Fibroblast of lung (primary cell): Measurements from ENCODE around the gene IFIT5. TPM values are rescaled to one million over a fixed set of nuclear protein-coding genes. Genes with fewer than 3 reads are reported as not detected.
"Not testable (repeated sequence)": the region's sequence is repeated elsewhere in the genome, so short reads cannot be mapped to it uniquely, and the experiment has no call there.

Experiments
- DNase-seq, 2 donors: peaks; one replicate each; pipeline versions ENCODE4 v3.0.0 to v3.0.0-alpha.2; 2010; ENCODE audit warnings: low read depth in 2 of 2
- H2AFZ ChIP-seq: 2 replicates; pipeline ENCODE4 v1.5.1; 2012; ENCODE audit warnings: low read length, control low read depth, inconsistent platforms
- H3K27ac ChIP-seq: 2 replicates; pipeline ENCODE4 v1.5.1; 2011; ENCODE audit warnings: low read length, control low read depth; ENCODE audit not compliant: insufficient read depth
- H3K27me3 ChIP-seq: 2 replicates; pipeline ENCODE4 v1.5.1; 2011; ENCODE audit warnings: mild to moderate bottlenecking, low read length; ENCODE audit not compliant: control insufficient read depth, insufficient read depth
- H3K36me3 ChIP-seq: 2 replicates; pipeline ENCODE4 v1.5.1; 2011; ENCODE audit warnings: low read length; ENCODE audit not compliant: control insufficient read depth, insufficient read depth
- H3K4me1 ChIP-seq: 2 replicates; pipeline ENCODE4 v1.5.1; 2011; ENCODE audit warnings: low read length; ENCODE audit not compliant: control insufficient read depth, insufficient read depth; ENCODE audit errors: extremely low read depth
- H3K4me2 ChIP-seq: 2 replicates; pipeline ENCODE4 v1.5.1; 2011; ENCODE audit warnings: low read length, control low read depth; ENCODE audit not compliant: insufficient read depth; ENCODE audit errors: extremely low read depth
- H3K4me3 ChIP-seq, 4 experiments: fragments of 200-600 bp in 1 of 4; sonication (generic) in 1 of 4; replicated peaks in 1 of 4; 2 replicates each; pipeline ENCODE4 v1.5.1; 2011 to 2016; ENCODE audit warnings: low read length in 4 of 4, low read depth in 3 of 4, mild to moderate bottlenecking in 3 of 4, control low read depth in 2 of 4, inconsistent platforms in 1 of 4, mixed read lengths in 1 of 4; ENCODE audit not compliant: insufficient read depth in 1 of 4; ENCODE audit errors: control extremely low read depth in 1 of 4
- H3K79me2 ChIP-seq: 2 replicates; pipeline ENCODE4 v1.5.1; 2012; ENCODE audit warnings: mild to moderate bottlenecking, low read length, inconsistent platforms; ENCODE audit not compliant: control insufficient read depth, insufficient read depth
- H3K9ac ChIP-seq: 2 replicates; pipeline ENCODE4 v1.5.1; 2011; ENCODE audit warnings: mild to moderate bottlenecking, low read length, control low read depth; ENCODE audit not compliant: insufficient read depth
- H3K9me3 ChIP-seq: 2 replicates; pipeline ENCODE4 v1.5.1; 2012; ENCODE audit warnings: low read depth, low read length; ENCODE audit not compliant: control insufficient read depth, insufficient read depth
- H4K20me1 ChIP-seq: 2 replicates; pipeline ENCODE4 v1.5.1; 2011; ENCODE audit warnings: low read length; ENCODE audit not compliant: control insufficient read depth, insufficient read depth; ENCODE audit errors: extremely low read depth
- CTCF ChIP-seq, 2 donors: IDR thresholded peaks in 1 of 2; conservative IDR thresholded peaks in 1 of 2; 1 replicate in 1 of 2; 2 replicates in 1 of 2; pipeline ENCODE4 v1.5.1; 2011 to 2012; ENCODE audit warnings: low read length in 2 of 2, control low read depth in 1 of 2, inconsistent platforms in 1 of 2, low read depth in 1 of 2, mild to moderate bottlenecking in 1 of 2
- EZH2 ChIP-seq: IDR thresholded peaks from 2 replicates; pipeline ENCODE4 v1.5.1; 2012; ENCODE audit warnings: low read length, control low read depth, mild to moderate bottlenecking; ENCODE audit errors: missing control alignments
- polyA plus RNA-seq, 2 donors: library from polyadenylated mRNA; depleted of rRNA in 1 of 2; stranded (reverse) in 1 of 2; unstranded in 1 of 2; fragments of >200 nt; gene quantifications; 2 replicates each; pipeline ENCODE4 v1.2.1, GENCODE V29; 2011 to 2012; ENCODE audit warnings: missing spikeins in 1 of 2
- total RNA-seq: library from RNA; depleted of rRNA; stranded (reverse); fragments of >200 nt; gene quantifications from 2 replicates; pipeline ENCODE4 v1.2.1, GENCODE V29; 2014

Gene IFIT5
- total and polyA plus RNA-seq, 2 donors (not counting 1 experiment from before 2014, with no cell fraction given): 23.5 to 32.7 TPM

- Histone ChIP-seq H3K4me2 (no peak overlapping the region), H3K27ac (no peak overlapping the region), H3K4me1 (peaks cover 2% of the 10 kb centered on the region), H3K4me3 (no peak overlapping the region), H4K20me1 (no peaks in the 10 kb centered on the region), H3K27me3 (no peaks in the 10 kb centered on the region), H2AFZ (no peak overlapping the region), H3K79me2 (no peaks in the 10 kb centered on the region), H3K9me3 (no peaks in the 10 kb centered on the region), H3K9ac (no peak overlapping the region), H3K36me3 (no peaks in the 10 kb centered on the region)
- no peak for DNase-seq
- TF ChIP-seq CTCF (conservative IDR thresholded peaks at IDR 0.05 in 1 of 2, IDR thresholded peaks at IDR 0.05 in 1 of 2; ENCODE audit: low read depth in 1 of 2, low read length in 2 of 2) (no peak), EZH2 (no peak)
These were observed 25.6 kb upstream of the IFIT5 start for GRCh38 chr10:89388806-89389205.

DNA sequence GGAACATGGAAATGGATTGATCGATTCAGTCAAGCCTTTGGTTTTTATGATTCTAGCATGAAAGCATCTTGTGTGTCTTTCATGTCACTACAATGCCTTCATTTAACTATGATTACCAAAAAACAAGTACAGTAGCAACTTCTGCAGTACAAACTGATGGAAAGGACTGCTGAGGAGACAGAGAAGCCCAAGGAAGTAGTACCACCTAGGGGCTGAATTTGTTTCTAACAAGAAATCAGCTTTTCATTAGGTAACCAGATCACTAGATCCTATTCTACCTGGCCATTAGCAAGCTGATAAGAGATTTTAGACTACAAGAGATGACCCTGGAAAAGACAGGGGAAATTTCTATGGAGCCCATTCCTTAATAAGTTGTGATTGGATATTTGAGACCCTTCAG, 25.1 kb upstream of the IFIT5 start:
- Histone ChIP-seq H3K9ac (no peak overlapping the region), H3K27me3 (no peaks in the 10 kb centered on the region), H3K4me2 (no peak overlapping the region), H3K4me3 (no peak overlapping the region), H3K79me2 (peaks cover 4% of the 10 kb centered on the region), H3K9me3 (no peaks in the 10 kb centered on the region), H3K27ac (no peak overlapping the region), H3K4me1 (peaks cover 4% of the 10 kb centered on the region), H2AFZ (no peak overlapping the region), H3K36me3 (no peaks in the 10 kb centered on the region), H4K20me1 (no peaks in the 10 kb centered on the region)
- peak; percentile 29 to 66 for DNase-seq
- no peak for TF ChIP-seq EZH2
- TF ChIP-seq CTCF (conservative IDR thresholded peaks at IDR 0.05 in 1 of 2, IDR thresholded peaks at IDR 0.05 in 1 of 2; ENCODE audit: low read depth in 1 of 2, low read length in 2 of 2): peak; percentile 38 to 45

DNA sequence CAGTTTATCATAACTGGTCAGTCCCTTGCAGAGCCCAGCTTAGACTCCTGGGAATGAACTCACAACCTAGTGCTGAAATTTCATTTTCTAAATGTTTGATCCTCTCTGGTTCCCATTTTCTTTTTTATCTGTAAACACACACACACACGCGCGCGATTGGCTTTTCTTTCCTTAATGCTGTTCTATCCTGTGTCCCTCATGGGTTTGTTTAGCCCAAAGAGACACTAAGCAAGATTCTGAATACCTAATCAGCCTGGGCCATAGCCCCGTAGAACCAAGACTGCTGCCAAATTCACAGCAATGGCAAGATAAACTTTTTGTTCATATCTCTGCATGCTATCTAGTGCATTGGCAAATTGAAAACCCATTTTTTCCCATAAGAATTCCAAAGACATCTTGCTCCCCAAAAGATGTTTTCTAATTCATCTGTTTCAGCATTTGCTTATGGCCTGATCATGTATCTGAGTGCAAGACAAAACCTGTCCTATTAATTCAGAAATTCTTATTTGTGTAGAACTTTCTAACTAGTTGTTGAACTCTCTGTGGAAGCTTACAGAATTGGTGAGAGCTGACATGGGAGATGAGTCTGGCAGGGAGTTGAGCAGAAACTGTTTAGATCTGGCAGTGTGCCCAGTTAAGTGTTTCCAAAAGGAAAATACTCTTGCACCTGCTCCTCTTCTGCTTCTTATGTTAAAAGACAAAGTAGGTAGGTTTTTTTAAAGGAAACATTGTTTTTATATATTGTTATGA, 23.7 kb upstream of the IFIT5 start:
- TF ChIP-seq EZH2 (no peak), CTCF (conservative IDR thresholded peaks at IDR 0.05 in 1 of 2, IDR thresholded peaks at IDR 0.05 in 1 of 2; ENCODE audit: low read depth in 1 of 2, low read length in 2 of 2) (no peak)
- Histone ChIP-seq H3K27me3 (no peaks in the 10 kb centered on the region), H3K36me3 (no peaks in the 10 kb centered on the region), H2AFZ (no peak overlapping the region), H3K4me1 (peaks cover 4% of the 10 kb centered on the region), H3K79me2 (peaks cover 5% of the 10 kb centered on the region), H3K9ac (no peak overlapping the region), H3K4me2 (no peak overlapping the region), H4K20me1 (no peaks in the 10 kb centered on the region), H3K4me3 (no peak overlapping the region), H3K27ac (no peak overlapping the region), H3K9me3 (no peaks in the 10 kb centered on the region)
- peak; percentile 5 to 24 for DNase-seq

DNA sequence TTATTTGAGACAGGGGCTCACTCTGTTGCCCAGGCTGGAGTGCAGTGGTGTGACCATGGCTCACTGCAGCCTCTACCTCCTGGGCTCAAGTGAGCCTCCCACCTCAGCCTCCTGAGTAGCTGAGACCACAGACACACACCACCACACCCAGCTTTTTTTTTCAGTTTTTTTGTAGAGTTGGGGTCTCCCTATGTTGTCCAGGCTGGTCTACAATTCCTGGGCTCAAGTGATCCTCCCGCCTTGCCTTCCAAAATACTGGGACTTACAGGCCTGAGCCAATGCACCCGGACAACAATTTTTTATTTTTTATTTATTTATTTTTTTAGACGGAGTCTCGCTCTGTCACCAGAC, 23.2 kb upstream of the IFIT5 start:
- not testable (repeated sequence) for H3K4me1 ChIP-seq

More for the DNA sequence above, 23.2 kb upstream of the IFIT5 start:
- not testable (repeated sequence) for H3K79me2 ChIP-seq, H4K20me1 ChIP-seq, H3K27ac ChIP-seq, H3K27me3 ChIP-seq, DNase-seq, H3K4me3 ChIP-seq, H3K9ac ChIP-seq, H2AFZ ChIP-seq, H3K9me3 ChIP-seq, H3K36me3 ChIP-seq, H3K4me2 ChIP-seq
